Epithelial cell of proximal tubule (primary cell): ENCODE results near the gene SCYGR7. TPM values are rescaled to one million over a fixed set of nuclear protein-coding genes. Genes with fewer than 3 reads are reported as not detected.
A peak's percentile ranks its signal among the peaks of the same experiment; 100 is the strongest.

Source experiments
- DNase-seq: peaks from one replicate; pipeline ENCODE4 v3.0.0-alpha.2; 2011; ENCODE audit warnings: low read depth
- H3K4me3 ChIP-seq: 2 replicates; pipeline ENCODE4 v1.5.1; 2011; ENCODE audit warnings: low read depth, mild to moderate bottlenecking, low read length
- total RNA-seq: library from RNA; depleted of rRNA; stranded (reverse); fragments of >200 nt; gene quantifications from 2 replicates; pipeline ENCODE4 v1.2.3, GENCODE V29; 2015
- TF ChIP-seq, protein P1 (sequence below): conservative IDR thresholded peaks from 2 replicates; pipeline ENCODE4 v1.5.1; 2012; ENCODE audit warnings: low read depth, mild to moderate bottlenecking, low read length

SCYGR7 gene
- total RNA-seq, 1 donor from 2014 or later = not detected

GRCh38 chr2:227772932-227773331 is 44.8 kb downstream of the SCYGR7 start:
- no peak for DNase-seq
- no peak overlapping the region for H3K4me3 ChIP-seq
- TF ChIP-seq, protein P1, sequence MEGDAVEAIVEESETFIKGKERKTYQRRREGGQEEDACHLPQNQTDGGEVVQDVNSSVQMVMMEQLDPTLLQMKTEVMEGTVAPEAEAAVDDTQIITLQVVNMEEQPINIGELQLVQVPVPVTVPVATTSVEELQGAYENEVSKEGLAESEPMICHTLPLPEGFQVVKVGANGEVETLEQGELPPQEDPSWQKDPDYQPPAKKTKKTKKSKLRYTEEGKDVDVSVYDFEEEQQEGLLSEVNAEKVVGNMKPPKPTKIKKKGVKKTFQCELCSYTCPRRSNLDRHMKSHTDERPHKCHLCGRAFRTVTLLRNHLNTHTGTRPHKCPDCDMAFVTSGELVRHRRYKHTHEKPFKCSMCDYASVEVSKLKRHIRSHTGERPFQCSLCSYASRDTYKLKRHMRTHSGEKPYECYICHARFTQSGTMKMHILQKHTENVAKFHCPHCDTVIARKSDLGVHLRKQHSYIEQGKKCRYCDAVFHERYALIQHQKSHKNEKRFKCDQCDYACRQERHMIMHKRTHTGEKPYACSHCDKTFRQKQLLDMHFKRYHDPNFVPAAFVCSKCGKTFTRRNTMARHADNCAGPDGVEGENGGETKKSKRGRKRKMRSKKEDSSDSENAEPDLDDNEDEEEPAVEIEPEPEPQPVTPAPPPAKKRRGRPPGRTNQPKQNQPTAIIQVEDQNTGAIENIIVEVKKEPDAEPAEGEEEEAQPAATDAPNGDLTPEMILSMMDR = no peak

DNA sequence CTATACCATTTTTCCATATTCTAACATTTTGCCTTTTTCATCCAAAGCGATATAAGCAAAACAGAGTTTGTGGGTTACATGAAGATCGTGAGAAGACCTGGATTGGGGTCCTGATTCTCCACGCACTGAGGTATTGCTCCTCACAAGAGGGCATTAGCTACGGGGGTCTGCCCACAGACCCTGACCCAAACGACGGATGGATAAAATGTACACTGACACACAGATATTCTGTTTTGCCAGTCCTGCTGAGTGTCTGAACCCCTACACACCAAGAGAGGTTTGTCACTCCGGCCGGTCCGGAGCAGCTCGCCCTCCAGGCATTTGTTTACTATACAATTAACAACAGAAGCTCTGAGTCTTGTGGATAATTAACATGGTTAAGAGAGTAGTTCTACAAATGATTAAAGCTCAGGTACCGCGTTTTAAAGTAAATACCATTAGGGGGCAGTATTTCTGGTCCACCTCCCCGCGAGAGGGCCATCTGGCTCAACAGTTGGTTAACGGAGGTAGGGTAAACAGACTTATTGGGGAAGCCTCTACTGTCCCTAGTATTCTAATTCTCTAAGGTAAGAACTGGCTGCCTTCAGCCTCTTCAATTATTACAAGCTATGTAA is 46.0 kb downstream of the SCYGR7 start:
- no peak overlapping the region for H3K4me3 ChIP-seq
- TF ChIP-seq, protein P1 = peak; percentile 68
- DNase-seq = peak; percentile 52

- TF ChIP-seq, protein P1 = no peak
- DNase-seq = no peak
- no peak overlapping the region for H3K4me3 ChIP-seq
Measured at GRCh38 chr2:227774895-227775842, 47.0 kb downstream of the SCYGR7 start.

Other genes with a start within 250 kb of the SCYGR7 start
- gene SCYGR2, start 129.4 kb upstream of the SCYGR7 start, total RNA-seq = not detected in 2 replicates
- gene SCYGR3, start 113.5 kb upstream of the SCYGR7 start, total RNA-seq = not detected in 2 replicates
- gene SCYGR4, start 110.8 kb upstream of the SCYGR7 start, total RNA-seq = not detected in 2 replicates
- gene SCYGR5, start 61.5 kb upstream of the SCYGR7 start, total RNA-seq = not detected in 2 replicates
- gene SLC19A3, start 10.3 kb upstream of the SCYGR7 start, total RNA-seq = 0.17 and 0.29 TPM in 2 replicates
- not detected in 2 replicates for gene SCYGR6, start 3.6 kb upstream of the SCYGR7 start, total RNA-seq
- not detected in 2 replicates for gene SCYGR8, start 17.6 kb downstream of the SCYGR7 start, total RNA-seq
- 1.0 and 1.2 TPM in 2 replicates for gene CCL20, start 85.5 kb downstream of the SCYGR7 start, total RNA-seq
- gene DAW1, start 143.3 kb downstream of the SCYGR7 start, total RNA-seq = 1.6 and 1.7 TPM in 2 replicates